Hypothalamus (tissue), 51 donors: ENCODE data around the gene ADD2.

Experiments
- DNase-seq, 51 donors: peaks; one replicate each; lab custom pipeline; 2025; lab: John Stamatoyannopoulos, UW

ADD2 gene

DNA sequence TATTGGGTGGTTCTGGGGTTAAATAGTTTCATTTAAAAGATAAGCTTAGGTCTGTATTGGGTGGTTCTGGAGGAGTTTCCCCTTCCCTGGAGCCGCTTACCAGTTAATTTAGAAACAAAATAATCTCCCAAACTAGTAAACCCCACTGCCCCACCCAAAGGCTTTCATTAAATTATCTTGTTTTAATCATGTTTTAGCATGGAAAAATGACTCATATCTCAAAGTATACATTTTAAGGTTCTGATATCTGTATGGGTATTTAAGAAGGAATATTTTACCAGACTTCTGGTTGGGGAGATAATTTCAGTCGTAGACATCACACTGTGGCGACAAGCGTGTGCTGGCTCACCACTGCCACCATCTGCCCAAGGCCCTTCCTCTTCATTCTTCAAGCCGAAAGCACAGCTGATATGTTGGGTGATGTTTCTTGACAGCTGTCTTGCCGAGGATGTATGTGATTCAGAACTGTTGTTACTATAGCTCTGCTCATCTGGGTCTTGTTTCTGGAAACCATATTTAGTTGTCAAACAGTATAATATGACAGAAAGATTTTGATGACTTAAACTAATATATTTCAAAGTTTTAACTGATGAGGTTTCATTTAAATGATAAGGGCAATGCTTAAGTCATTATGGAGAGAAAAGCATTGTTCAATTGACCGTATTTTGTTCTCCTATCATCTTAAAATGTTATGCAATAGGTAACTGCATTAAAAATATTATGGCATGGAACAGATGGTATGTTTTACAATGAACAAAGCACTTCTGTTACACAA is 17.3 kb upstream of the ADD2 start:
- DNase-seq: peak in 26 of 51 donors; percentile 5 to 60 (median 27)

- DNase-seq: no peak
Observed at GRCh38 chr2:70784320-70784719, 16.3 kb upstream of the ADD2 start.

- no peak for DNase-seq
Observed at GRCh38 chr2:70779911-70780545, 12.0 kb upstream of the ADD2 start.

- DNase-seq: no peak
Observed at GRCh38 chr2:70779491-70779890, 11.5 kb upstream of the ADD2 start.

GRCh38 chr2:70778676-70779075 is 10.7 kb upstream of the ADD2 start:
- DNase-seq: no peak

GRCh38 chr2:70777450-70777849 is 9.4 kb upstream of the ADD2 start:
- DNase-seq: no peak

DNA sequence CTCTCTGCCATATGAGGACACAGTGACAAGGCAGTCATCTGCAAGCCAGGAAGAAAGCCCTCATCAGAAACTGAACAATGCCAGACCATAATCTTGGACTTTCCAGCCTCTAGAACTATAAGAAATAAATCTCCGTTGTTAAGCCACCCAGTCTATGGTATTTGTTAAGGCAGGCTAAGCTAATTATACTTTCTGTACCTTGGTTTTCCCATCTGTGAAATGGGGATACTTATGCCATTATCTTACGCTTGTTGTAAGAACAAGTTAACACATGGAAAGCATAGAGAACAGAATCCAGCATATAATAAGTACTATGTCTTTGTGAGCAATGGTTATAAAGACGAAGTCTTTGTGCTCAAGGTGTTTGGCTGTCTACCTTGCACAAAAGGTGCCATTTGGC is 8.3 kb upstream of the ADD2 start:
- DNase-seq: no peak

- no peak for DNase-seq
Observed at GRCh38 chr2:70775141-70775540, 7.1 kb upstream of the ADD2 start.

- no peak for DNase-seq
Observed at GRCh38 chr2:70772486-70773155, 4.6 kb upstream of the ADD2 start.

DNA sequence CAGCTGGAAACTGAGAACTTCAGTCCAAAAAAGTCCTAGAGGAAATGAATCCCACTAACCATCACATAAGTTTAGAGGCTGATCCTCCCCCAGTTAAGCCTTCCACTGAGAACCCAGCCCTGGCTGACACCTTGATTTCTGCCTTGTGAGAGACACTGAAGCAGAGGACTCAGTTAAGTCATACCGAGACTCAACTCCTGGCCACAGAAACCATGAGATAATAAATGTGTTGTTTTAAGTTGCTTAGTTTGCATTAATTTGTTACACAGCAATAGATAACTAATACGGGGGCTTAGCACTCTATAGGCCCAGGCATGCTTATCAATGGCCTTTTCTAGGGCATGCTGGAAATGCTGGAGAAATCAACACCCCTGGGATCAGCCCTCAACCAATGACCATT is 3.4 kb upstream of the ADD2 start:
- no peak for DNase-seq

DNA sequence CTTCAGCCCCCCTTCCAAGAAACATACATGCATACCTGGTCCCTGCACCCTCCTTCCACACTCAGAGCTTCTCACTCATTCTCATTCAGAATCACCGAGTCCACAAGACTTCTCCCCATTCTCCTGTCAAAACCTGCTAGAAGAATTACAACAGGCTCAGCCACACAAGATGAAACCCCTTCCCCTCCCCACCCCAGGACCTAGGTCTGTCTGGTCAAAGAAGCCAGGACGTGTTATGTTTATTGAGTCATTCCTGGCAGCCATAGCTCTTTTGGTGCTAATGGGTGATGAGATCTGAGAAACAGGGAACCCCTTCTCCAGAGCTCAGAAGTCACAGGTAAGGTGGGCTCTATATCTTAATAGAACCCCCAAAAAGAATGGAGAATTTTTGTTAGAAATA is 1.4 kb upstream of the ADD2 start:
- DNase-seq: no peak

- no peak for DNase-seq
Observed at GRCh38 chr2:70768590-70769085, 638 bp upstream of the ADD2 start.

DNA sequence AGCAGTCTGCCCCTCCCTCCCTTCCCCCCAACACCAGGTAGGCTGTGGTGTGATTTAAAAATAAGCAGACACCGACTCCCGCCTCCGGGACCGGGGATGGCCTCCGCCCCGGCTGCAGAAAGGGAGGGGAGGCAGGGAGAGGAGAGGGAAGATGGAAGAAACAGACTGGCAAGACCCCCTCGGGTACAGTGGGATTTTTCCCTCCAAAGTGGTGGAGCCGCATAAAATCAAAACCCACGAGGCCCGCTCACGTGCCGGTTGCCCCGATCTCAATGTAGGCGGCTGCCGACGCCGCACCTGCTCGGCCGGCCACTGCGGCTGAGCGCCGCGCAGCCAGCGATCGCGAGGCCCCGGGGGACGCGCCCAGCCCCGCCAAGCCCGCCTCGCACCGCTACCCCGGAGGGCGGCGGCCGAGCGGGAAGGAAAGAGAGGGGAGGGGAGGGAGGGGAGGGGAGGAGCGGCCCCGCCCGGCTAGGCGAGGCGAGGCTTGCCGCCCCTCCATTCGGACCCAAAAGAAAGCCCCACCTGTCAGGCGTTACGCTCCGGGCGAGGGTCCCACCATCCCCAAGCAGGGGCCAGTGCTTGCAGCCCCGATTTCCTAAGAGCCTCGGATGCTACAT is 811 bp downstream of the ADD2 start:
- peak in 8 of 51 donors; percentile 6 to 42 (median 17) for DNase-seq

GRCh38 chr2:70766357-70767078 is 1.5 kb downstream of the ADD2 start:
- peak in 1 of 51 donors; percentile 36 for DNase-seq

- no peak for DNase-seq
Observed at GRCh38 chr2:70765507-70765906, 2.5 kb downstream of the ADD2 start.

GRCh38 chr2:70759446-70759845 is 8.6 kb downstream of the ADD2 start:
- DNase-seq: no peak

DNA sequence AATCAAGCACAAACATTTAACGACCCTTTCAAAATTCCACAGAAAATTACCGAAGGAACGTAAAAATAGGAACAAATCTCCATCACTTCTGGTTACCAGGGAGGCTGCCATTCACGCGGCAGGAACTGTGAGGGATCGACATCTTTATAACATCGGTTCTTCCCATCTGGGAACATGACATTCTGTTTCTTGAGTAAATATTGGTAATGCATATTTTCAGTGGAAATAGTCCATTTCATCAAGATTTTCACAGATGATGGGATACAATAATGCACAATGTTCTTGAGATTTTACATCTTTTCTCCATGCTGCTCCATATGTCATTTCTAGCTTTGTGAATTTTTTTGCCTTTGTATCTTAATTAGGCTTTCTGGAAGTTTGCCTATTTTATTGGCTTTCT is 10.0 kb downstream of the ADD2 start:
- no peak for DNase-seq

GRCh38 chr2:70757360-70757759 is 10.6 kb downstream of the ADD2 start:
- no peak for DNase-seq

GRCh38 chr2:70756128-70756527 is 11.9 kb downstream of the ADD2 start:
- no peak for DNase-seq

GRCh38 chr2:70753902-70754301 is 14.1 kb downstream of the ADD2 start:
- no peak for DNase-seq

DNA sequence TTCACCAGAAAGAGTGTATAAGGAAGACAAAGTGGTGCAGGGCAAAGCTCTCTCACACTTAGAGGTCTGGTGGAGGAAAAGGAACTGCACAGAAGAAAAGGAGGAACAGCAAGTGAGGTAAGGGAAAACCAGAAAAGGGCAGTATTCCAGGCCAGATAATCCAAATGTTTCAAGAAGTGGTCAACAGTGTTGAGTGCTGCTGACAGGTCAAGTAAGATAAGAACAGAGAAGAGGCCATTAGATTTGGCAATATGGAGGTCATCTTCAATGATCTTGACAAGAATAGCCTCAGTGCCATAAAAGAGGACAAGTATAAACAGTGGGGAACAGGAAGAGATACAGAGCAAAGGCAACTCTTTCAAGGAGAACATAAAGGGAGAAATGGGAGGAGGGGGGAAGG is 15.0 kb downstream of the ADD2 start:
- no peak for DNase-seq
